CD4-positive, alpha-beta T cell treated with Interleukin-17A for 1 hour (primary cell): ENCODE data around the gene WWOX.

Experiments used
- DNase-seq: peaks from one replicate; pipeline ENCODE4 v3.0.0-alpha.2; 2020

WWOX gene

DNA sequence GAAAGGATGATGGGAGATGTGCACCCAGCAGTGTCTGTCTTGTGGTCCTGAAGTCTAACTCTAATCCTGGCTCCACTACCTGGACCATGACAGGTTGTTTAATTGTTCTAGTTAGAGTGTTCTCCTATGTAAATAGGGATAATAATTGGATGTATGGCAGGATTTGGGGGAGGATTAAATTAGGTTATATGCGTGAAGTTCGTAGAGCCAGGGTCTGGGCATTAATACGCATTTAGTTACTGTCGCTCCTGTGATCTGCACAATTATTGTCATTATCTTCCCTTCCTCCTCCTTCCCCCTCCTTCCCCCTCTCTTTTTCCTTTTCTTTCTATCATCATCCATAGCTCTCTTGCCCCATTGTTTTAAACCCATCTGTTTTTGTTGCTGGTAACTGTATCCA is 210.3 kb downstream of the WWOX start:
- DNase-seq, result no peak

DNA sequence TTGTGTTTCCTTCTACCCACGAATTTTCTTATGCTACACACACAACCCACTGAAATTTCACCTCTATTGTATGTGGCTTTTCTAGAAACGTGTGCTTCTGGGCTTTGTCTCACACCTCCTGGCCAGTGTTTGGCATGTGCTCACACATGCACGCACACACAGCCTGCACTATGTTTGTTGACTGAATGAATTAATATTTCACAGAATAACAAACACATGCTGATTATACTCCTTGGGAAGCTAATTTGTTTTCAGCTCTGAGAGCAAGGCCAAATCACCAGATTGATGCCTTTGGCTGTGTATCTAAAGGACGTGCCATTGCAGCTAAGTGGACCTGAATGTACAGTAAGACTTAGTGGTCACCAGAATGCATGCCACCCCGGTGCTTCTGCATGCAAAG is 210.7 kb downstream of the WWOX start:
- DNase-seq, result no peak

DNA sequence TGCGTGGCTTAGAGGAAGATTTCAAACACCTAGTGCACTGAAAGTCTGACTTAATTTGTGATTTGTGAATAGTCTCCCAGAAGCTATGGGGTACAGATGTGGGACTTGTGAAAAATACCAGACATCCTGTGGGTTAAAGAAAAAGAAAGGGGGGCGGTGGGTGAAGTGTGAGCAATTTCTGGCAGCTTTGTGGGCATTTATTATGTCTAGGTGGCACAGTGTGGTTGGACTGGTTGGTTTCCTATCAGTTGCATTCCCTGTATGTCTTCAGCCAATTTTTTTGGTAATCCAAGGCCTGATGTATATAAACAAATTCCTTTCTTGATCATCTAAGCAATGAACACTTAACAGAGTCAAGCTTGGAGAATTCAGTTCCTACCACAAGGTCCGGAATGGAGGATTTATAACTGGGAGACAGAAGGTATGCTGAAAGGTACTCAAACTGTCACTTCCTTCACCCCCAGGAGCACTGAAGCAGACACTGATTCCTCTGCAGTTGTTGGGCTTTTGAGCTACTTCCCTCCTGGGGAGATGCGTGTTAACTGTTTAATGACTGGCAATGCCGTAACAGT is 211.6 kb downstream of the WWOX start:
- DNase-seq, result peak; percentile 6

DNA sequence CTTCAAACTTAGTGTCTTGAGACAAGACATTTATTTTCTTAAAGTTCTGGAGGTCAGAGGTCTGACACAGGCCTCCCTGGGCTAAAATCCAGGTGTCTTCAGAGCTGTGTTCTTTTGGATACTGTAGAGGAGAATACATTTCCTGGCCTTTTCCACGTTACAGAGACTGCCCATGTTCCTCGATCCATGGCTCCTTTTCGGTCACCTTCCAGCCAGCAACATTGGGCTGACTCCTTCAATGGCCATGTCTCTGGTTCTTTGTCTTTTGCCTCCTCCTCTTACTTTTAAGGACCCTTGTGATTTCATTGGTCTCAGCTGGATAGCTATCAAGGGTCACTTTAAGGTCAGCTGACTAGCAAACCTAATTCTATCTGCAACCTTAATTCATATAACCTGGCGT is 212.4 kb downstream of the WWOX start:
- DNase-seq, result no peak

DNA sequence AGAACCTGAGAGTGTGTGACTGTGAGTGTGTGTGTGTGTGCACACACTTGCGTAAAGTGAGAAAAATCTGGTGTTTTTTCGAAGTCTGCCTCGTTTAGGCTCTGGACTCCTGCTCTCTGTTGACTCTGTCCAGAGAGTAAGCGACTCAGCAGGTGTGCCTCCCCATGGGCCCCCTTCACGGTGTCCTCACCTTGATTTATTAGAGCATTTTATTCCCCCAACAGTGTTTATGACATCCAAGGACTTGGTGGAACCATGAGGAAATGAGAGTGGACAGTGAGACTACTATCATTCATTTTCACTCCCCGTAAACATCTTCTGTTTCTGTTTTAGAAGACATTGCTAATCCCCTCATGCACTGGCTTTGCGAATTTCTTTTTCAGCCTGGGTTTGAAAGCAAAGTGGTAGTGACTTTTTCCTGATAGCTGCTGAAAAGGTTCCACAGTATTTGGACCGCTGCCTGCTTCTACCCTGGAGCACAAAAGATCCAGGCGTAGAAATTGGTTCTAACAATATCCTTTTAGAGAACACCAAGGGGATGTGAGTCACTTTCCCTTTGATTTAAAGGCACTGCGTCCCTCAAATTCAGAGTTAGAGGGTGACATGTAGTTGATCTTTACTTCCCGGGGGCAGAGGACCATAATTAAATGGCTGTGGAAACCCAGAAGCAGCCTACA is 218.2 kb downstream of the WWOX start:
- no peak for DNase-seq

DNA sequence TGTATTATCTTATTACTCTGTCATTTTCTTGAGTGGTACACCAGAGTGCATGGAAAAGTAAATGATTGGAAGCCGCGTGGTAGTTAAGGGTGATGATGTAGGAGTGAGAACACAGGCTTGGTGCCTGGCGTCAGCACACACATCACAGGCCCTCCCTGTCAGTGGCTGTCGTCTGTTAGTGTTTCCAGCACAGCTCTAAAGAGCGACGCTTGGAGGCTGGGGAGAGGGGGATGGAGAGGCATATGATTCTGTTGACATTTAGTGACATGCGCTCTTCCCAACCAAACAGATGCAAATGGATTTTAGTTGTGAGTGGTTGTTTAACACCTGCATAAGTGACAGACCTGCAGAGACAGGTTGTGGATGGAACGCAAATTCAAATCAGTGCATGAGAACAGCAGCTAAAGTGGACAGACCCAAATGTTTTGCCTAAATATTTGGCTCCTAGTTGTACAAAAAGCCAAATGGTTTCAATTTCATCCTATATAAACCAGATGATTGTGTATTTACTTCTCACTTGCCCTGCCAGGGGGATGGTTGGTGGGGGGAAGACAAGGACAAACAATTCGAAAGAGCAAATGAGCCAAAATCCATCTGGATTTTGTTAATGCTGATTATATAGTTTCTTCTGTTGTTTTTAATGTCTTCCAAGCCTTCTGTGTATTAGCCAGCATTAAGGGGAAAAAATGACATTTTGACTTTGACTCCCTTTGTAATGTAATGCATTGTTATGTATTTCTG is 222.3 kb downstream of the WWOX start:
- no peak for DNase-seq

DNA sequence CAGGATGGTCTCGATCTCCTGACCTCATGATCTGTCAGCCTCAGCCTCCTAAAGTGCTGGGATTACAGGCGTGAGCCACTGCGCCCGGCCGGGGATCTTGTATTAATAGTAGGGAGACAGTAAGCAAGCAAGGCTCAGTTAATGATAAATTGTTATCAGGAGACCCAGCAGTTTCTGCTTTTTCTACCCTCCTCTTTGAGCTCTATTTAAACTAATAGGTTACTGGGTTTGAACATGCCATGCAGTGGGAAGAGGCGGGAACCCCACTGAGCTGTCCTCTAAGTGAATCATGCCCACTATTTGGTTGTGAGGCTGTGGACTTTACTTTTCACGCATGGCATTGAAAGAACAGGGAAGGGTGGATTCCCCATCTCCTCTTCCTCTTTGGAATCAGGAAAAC is 223.9 kb downstream of the WWOX start:
- DNase-seq, result no peak

DNA sequence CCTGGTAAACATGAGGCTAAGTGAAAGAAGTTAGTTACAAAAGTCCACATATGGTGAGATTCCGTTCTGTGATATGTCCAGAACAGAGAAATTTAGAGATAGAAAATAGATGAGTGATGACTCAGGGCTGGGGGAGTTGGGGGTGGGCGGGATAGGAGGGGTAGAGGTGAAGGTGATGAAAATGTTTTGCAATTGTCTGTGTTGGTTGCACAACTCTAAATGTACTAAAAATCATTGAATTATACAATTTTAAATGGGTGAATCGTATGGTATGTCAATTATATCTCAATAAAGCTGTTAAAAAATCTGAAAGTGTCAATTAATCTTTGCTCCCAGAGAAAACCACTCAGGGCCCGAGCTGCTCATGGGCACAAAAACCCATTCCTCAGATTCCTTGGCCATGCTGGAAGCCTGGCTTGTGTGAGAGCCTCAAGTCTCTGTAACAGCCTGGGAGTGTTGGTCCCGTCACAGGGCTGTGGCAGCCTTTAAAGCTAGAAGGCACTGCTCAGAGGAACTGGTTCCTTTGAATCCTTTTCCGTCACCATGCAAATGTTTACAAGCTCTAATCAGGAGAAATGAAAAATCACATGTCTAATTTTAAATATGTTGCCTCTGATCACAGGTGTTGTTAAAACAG is 225.3 kb downstream of the WWOX start:
- DNase-seq, result no peak

DNA sequence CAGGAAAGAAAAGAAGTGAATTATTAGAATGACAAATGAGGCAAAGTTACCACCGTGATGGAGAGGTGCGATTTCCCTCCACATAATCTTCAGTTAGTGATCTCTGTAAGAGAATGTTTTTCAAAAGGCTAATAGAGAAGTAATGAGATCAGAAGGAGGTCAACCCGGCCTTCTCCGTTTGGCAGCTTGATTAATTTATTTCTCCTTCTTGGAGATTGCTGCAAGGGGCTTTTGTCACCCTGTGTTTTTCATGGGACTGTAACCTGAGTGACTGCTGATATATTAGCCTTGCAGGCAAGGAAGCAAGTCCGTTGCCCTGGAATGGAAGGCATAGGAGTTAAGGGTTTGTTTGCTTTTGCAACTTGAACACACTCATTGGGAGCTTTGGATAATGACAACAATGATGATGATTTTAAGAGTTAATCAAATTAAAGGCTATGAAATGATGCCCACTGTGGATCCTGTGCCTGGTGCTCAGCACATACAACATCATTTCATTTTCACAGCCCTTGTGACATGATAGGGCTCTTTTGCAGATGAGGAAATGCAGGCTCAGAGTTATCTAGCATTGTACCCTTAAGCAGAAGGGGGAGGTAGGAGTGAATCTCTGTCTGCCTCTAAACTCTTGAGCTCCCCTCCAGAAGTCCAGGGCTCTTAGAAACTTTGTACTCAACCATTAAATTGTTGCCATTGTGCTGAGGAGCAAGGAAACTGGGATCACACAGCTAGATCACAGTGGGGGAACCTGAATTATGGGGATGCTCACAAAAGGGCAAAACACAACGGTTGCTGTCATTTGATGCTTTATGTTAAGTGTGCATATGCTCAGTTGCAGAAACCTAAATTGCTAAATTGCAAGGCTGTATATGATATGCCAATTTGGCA is 226.3 kb downstream of the WWOX start:
- no peak for DNase-seq

DNA sequence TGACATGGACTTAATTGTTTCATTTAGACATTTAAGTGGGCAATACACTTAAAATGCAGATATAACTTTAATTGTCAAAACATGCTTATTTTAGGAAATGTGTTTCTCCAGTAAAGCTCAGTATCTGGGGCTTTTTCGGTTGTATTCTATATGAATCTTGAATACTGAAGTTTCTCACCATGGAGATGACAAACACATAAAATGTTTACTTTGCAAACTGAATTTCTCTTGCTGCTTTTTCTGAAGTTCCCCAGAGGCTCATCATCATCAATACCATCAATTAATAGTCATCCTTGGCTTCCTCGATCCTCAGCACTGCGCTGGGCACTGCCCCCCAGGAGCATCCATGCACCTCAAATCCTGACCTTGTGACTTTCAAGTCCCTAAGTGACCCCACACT is 227.3 kb downstream of the WWOX start:
- DNase-seq, result no peak

DNA sequence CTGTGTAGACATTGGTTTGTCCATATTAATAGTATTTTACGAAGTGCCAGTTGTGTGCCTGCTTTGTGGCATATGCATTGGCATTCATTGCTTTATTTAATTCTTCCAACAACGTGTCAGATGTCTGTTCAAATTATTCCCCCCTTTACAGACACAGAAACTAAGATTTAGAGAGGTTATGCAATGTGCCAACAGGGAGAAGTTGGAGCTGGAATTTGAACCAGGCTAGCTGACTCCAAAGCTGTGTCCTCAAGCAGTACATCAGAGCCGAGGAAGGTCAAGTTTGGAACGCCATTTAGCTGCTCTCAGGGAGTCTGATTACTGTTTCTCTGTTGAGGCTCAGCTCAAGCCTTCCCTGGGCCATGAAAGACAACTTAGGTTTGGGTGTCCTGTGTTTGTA is 232.3 kb downstream of the WWOX start:
- DNase-seq, result no peak

DNA sequence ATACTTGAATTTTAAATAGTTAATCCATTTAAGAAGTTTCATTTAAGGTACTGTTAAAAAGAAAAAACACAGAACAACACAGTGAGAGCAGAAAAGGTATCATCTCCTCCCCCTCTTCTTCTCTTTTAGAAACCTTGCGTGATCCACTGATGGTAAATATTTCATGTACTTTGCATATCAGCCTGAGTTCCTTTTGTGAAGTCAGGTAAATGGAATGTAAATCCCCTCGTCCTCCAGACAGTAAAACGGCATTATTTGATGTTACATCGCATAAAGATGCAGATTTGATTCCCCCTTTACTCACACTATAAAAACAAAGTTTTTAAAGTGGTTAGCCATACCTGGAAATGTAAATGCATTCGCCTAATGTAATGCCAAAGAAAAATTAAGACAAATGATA is 234.4 kb downstream of the WWOX start:
- no peak for DNase-seq

DNA sequence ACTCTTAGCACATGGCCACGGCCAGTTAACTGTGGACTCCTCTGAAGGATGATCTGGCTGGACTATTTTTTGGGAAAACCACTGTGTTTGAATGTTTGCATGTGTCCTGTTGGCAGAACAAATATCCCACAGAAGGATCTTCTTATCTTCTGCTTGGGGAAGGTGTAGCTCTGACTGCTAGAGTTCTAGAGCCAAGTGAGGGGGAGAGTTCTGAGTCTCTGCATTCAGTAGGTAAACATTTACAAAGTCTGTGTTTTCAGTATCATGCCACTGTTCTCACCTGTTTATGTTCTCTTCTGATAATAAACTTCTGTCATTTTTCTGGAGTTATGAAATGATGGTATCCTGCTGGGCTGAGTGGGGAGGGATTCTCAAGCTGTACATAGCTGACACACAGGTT is 241.1 kb downstream of the WWOX start:
- DNase-seq, result no peak

DNA sequence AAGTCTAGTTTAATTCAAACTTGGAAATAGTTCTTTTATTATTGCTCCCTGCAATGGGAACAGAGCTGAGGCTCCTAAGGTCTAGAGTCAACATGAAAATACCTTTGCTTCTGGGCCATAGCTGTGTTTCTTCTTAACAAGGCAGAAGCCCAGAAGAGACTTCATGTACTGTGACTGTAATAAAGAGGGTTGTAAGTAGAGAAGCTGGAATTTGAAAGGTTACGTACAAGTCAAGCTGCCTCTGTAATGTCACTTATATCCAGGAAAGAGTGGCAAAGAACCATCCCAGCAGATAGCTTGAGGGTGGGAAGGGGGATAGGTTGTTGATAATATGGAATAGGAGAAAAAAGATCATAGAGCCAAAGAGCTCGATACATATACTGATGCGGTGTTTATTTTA is 248.6 kb downstream of the WWOX start:
- no peak for DNase-seq

DNA sequence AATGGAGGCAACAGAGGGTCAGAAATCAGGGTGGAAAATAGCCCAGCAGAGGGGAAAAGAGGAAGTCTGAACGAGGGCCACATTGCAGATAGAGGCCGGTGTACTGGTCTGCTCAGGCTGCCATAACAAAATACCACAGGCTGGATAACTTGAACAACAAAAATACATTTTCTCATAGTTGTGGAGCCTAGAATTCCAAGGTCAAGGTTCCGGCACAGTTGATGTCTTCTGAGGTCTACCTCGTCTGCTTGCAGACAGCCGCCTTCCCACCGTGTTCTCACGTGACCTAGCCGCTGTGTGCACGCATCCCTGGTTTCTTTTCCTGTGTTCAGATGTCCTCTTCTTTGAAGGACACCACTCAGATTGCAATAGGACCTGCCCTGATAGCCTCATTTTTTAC is 249.4 kb downstream of the WWOX start:
- DNase-seq, result no peak

DNA sequence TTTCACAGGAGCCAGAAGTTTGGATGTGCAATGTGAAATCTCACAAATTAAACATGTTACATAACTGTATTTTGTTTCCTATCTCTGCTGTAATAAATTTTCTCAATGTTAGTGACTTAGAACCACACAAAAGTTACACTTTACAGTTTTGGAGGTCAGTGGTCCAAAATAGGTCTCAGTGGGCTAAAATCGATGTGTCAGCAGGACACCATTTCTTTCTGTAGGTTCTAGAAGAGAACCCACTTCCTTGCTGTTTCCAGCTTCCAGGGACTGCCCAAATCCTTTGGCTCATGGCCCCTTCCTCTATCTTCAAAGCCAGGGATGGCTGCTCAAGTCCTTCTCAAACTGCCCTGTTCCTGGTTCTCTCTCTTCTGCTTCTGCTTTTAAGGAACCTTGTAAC is 252.7 kb downstream of the WWOX start:
- no peak for DNase-seq

DNA sequence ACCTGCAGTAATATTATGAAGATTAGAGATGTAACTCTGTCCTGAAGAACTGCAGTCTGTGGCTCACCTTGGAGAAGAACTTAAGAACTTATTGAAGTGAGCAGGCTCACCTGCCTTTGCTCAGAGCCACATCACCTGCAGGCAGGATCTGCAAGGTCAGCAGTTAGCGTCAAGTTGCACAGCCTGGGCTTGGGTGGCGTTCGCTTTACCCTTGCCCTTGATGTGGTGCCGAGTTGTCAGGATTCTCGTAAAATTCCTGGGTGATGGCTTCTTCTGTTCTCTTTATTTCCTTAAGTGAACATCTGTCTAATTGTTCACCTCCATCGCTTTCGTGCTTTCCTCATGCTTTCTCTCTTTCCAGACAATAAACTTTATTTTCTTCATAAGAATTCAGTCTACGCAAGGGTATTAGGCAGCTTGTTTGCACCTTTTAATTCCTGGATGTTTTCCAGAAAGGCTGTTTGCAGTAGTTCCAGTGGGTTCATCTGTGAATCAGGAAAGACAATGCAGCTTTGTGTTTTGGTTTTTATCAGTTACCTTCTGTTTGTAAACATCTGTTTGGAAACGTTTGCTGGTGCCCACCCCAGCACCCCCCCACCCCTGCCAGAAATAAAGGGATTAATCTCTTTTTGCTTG is 254.3 kb downstream of the WWOX start:
- no peak for DNase-seq

DNA sequence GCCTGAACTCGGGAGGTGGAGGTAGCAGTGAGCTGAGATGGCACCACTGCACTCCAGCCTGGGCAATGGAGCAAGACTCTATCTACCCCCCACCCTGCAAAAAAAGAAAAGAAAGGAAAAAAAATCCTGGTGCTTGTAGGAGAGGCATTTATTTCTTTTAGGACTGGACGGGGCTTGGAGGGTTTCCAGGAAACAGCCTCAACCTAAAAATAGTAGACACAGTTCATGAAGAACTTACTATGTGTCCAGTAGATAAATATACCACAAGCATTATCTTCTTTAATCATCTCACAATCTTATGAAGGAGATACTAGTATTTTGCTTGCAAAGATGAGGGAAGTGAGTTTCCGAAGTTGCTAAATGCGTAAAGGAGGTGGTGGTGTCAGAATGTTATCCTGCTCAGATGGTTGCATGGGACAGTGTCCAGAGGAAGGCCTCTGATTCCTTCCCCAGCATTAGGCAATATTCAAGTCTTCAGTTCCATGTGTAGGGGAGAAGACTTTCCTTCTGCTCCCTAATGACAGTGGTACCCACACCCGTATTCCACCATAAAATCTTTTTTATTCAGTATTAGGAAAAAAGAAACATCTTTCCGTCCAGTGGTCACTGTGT is 263.2 kb downstream of the WWOX start:
- DNase-seq, result no peak

DNA sequence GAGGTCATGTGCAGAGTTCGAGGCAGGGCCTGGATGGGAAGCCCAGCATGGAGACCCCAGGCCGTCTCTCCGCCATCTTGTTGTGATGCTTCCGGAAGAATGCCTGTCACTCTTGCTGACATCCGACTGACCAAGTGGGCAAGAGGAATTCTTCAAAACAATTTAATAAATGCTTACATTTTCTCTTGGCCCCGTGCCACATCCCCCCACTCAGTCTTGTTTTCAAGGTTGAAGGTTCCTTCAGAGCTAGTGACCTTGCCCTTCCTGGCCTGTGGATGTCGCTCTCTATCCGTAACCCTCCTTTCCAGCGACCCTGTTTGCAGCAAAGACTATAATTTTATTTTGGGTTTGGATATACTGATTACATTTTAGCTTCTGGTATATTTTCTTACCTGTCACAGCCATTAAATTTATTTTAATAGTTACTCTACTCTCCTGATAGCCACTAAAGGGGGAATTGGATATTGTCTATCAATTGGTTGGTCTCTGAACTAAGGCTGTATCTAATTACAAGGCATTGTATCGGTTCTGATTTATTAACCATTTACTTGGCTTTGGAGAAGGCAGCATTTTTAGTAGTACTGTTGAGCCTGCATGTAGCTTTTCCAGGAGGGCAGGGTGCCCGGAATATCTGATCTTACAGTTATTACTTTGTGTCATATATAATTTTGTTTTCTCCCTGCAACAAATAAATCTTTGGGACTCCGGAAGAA is 264.5 kb downstream of the WWOX start:
- DNase-seq, result no peak

DNA sequence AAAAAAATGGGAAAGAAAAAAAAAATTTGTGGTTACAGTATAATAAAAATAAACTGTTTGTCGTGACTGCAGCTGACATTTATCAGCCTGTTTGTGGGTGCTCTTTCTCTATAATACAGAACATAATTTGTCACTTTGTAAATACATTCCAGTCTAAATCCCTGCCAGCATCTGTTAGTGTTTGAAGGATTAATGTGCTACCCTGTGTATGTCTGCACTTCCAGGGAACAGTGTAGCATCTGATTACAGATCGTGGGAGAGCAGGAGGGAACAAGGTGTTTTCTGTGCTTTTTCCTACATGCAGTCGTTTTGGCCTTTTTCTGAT is 265.1 kb downstream of the WWOX start:
- no peak for DNase-seq

DNA sequence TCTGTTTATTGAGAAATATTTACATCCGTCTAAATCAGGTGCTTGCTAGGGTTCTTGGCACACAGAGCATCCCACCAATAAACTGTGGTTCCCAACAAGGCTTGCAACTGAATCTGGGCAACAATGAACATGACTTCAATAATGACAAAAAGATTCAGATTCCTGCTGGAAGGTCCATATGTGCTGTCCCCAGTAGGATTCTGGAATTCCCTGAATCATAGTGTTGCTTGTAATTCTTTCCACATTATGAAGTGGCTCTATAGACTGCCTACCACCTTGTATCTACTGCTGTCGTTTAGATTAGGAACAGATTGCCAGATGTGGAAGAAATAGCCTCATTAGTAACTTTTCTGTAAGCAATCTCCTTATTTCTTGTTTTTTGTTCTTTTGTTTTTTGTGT is 265.9 kb downstream of the WWOX start:
- DNase-seq, result no peak
